ENCODE measurements around the gene PIAS4. TPM values are rescaled to one million over a fixed set of nuclear protein-coding genes. Genes with fewer than 3 reads are reported as not detected.

The PIAS4 gene
- total RNA-seq, 1 donor from 2014 or later: 17.0 TPM

DNA sequence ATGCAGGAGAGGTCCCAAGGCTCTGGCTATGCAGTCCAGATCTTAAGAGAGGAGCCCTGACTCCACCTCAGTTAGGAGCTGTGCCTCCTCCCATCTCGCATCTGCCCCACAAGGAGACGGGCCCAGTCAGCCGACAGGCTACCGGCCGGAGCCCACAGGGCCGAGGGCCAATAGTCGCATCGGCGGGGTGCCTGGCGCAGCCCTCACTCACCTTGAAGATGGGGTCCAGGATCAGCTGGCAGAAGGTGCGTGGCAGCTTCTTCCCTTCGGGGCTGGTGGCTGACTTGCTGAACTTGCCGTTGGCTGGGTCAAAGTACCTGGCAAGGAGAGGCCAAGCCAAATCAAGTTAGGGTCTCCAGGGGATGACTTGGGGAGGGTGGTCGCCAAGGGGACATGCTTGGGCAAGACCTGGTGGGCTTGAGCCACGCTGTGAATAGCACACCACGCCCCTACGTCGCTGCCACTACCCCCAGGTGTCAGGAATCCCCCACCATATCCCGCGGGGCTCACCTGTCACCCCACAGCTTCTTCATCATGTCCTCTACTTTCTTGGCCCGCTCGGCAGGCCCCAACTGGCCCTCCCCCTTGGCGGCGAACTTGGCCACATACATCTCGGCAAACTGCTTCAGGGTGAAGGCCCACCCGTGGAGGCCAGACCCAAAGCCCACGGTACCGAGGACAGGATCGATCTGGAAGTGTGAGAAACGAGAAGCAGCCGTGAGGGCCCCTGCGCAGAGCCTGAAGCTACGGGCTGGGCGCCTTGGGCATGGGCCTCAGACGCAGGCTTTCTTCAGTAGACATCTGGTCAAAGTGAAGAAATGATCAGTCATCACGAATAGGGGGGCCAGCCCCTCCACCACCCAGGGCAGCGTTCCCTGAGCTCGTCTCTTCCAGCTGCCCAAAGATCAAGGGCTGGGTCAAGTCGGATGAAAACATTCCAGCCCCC is 25.5 kb upstream of the PIAS4 start:
- TF ChIP-seq EZH2 (IDR thresholded peaks at IDR 0.05) (no peak), EZH2phosphoT487 (IDR thresholded peaks at IDR 0.05) (no peak)
- TF ChIP-seq, protein P1, sequence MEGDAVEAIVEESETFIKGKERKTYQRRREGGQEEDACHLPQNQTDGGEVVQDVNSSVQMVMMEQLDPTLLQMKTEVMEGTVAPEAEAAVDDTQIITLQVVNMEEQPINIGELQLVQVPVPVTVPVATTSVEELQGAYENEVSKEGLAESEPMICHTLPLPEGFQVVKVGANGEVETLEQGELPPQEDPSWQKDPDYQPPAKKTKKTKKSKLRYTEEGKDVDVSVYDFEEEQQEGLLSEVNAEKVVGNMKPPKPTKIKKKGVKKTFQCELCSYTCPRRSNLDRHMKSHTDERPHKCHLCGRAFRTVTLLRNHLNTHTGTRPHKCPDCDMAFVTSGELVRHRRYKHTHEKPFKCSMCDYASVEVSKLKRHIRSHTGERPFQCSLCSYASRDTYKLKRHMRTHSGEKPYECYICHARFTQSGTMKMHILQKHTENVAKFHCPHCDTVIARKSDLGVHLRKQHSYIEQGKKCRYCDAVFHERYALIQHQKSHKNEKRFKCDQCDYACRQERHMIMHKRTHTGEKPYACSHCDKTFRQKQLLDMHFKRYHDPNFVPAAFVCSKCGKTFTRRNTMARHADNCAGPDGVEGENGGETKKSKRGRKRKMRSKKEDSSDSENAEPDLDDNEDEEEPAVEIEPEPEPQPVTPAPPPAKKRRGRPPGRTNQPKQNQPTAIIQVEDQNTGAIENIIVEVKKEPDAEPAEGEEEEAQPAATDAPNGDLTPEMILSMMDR (IDR thresholded peaks at IDR 0.05): no peak
- Mint-ChIP-seq H3K27ac (no peak overlapping the region), H3K4me3 (no peak overlapping the region), H3K4me1 (peaks cover 33% of the 10 kb centered on the region), H3K9me3 (no peaks in the 10 kb centered on the region), H3K36me3 (peaks cover 35% of the 10 kb centered on the region), H3K27me3 (ENCODE audit: insufficient read depth, low read depth) (peaks cover 11% of the 10 kb centered on the region)
- Histone ChIP-seq H3K79me2 (ENCODE audit: low read depth) (peaks cover 82% of the 10 kb centered on the region), H3K9me3 (ENCODE audit: low read depth) (no peaks in the 10 kb centered on the region), H3K4me2 (no peak overlapping the region), H4K20me1 (ENCODE audit: low read depth) (peaks cover 82% of the 10 kb centered on the region), H3K27ac (peak overlapping the region; percentile 29), H3K4me1 (peaks cover 19% of the 10 kb centered on the region), H3K36me3 (peaks cover 13% of the 10 kb centered on the region), H3K27me3 (peaks cover 3% of the 10 kb centered on the region), H3F3A (ENCODE audit: low read depth) (peaks cover 87% of the 10 kb centered on the region), H3K9ac (no peak overlapping the region), H3K4me3 (no peak overlapping the region), H2AFZ (replicated peaks) (no peak overlapping the region)
- no peak for DNase-seq (ENCODE audit: low spot score)

DNA sequence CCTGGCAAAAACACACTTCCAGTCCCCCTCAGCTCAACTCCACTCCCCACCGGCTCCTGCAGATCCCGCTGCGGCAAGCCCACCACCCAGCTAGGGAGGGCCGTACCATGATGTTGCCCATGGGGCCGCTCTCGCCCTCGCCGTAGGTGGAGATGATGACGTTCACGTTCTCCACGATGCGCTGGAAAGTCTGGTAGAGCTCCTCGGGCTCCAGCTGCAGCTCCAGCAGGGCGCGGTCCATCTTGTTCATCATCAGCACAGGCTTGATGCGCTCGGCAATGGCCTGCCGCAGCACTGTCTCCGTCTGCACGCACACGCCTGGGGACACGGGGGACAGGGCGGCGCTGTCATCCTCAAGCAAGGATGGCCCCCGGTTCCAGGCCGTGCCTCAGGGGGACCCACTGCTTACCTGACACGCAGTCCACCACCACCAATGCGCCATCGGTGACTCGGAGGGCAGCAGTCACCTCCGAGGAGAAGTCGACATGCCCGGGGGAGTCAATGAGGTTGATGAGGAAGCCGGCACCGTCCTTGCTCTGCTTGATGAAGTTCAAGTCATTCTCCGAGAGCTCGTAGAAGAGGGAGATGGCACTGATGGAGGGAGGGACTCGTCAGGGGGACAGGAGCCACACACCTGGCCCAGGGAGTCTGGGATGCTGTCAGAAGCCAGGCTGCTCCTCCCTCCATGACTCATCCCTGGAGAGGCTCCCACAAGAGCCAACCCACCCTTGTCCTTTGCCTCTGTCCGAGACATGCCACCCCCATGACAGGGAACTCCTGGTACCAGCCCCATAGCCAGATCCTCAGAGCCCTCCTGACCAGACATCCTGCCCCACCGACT is 24.6 kb upstream of the PIAS4 start:
- Histone ChIP-seq H3K4me2 (peak overlapping the region; percentile 87), H3K9me3 (ENCODE audit: low read depth) (no peaks in the 10 kb centered on the region), H2AFZ (replicated peaks) (no peak overlapping the region), H3K36me3 (peaks cover 13% of the 10 kb centered on the region), H3K4me1 (peaks cover 24% of the 10 kb centered on the region), H3K9ac (peak overlapping the region; percentile 100), H3F3A (ENCODE audit: low read depth) (peaks cover 84% of the 10 kb centered on the region), H3K27ac (no peak overlapping the region), H3K79me2 (ENCODE audit: low read depth) (peaks cover 73% of the 10 kb centered on the region), H4K20me1 (ENCODE audit: low read depth) (peaks cover 72% of the 10 kb centered on the region), H3K4me3 (no peak overlapping the region), H3K27me3 (peaks cover 7% of the 10 kb centered on the region)
- peak overlapping the region; percentile 99 for H3K4me3 Mint-ChIP-seq
- no peaks in the 10 kb centered on the region for H3K9me3 Mint-ChIP-seq
- H3K36me3 Mint-ChIP-seq: peaks cover 33% of the 10 kb centered on the region
- peaks cover 37% of the 10 kb centered on the region for H3K4me1 Mint-ChIP-seq
- no peak overlapping the region for H3K27ac Mint-ChIP-seq
- DNase-seq (ENCODE audit: low spot score): no peak
- TF ChIP-seq, protein P1 (IDR thresholded peaks at IDR 0.05): no peak
- TF ChIP-seq EZH2 (IDR thresholded peaks at IDR 0.05) (no peak), EZH2phosphoT487 (IDR thresholded peaks at IDR 0.05) (no peak)
- H3K27me3 Mint-ChIP-seq (ENCODE audit: insufficient read depth, low read depth): peaks cover 11% of the 10 kb centered on the region

GRCh38 chr19:3983542-3983914 is 24.0 kb upstream of the PIAS4 start:
- H3K27ac Mint-ChIP-seq: no peak overlapping the region
- H3K79me2 ChIP-seq (ENCODE audit: low read depth): peaks cover 67% of the 10 kb centered on the region
- H3K4me2 ChIP-seq: peak overlapping the region; percentile 87
- peaks cover 29% of the 10 kb centered on the region for H3K36me3 Mint-ChIP-seq
- H3K4me3 ChIP-seq: peak overlapping the region; percentile 95
- no peaks in the 10 kb centered on the region for H3K9me3 ChIP-seq (ENCODE audit: low read depth)
- peaks cover 37% of the 10 kb centered on the region for H3K4me1 Mint-ChIP-seq
- peaks cover 82% of the 10 kb centered on the region for H3F3A ChIP-seq (ENCODE audit: low read depth)
- DNase-seq (ENCODE audit: low spot score): no peak
- peaks cover 66% of the 10 kb centered on the region for H4K20me1 ChIP-seq (ENCODE audit: low read depth)
- H3K36me3 ChIP-seq: peaks cover 13% of the 10 kb centered on the region
- TF ChIP-seq EZH2phosphoT487 (IDR thresholded peaks at IDR 0.05) (no peak), EZH2 (IDR thresholded peaks at IDR 0.05) (no peak)
- TF ChIP-seq, protein P1 (IDR thresholded peaks at IDR 0.05): no peak
- H3K9ac ChIP-seq: peak overlapping the region; percentile 100
- H3K4me1 ChIP-seq: peaks cover 24% of the 10 kb centered on the region
- H3K4me3 Mint-ChIP-seq: peak overlapping the region; percentile 99
- peak overlapping the region; percentile 25 for H3K27ac ChIP-seq
- no peak overlapping the region for H2AFZ ChIP-seq (replicated peaks)
- peaks cover 7% of the 10 kb centered on the region for H3K27me3 ChIP-seq
- peaks cover 11% of the 10 kb centered on the region for H3K27me3 Mint-ChIP-seq (ENCODE audit: insufficient read depth, low read depth)
- H3K9me3 Mint-ChIP-seq: no peaks in the 10 kb centered on the region
